ENCODE measurements around the gene RNF217. TPM values are rescaled to one million over a fixed set of nuclear protein-coding genes. Genes with fewer than 3 reads are reported as not detected.

The RNF217 gene
- total RNA-seq, 1 donor from 2014 or later, result 50.7 TPM

- Mint-ChIP-seq H3K4me3 (ENCODE audit: unreplicated experiment) (no peak overlapping the region), H3K27ac (ENCODE audit: unreplicated experiment) (peak overlapping the region; percentile 84), H3K36me3 (ENCODE audit: low read depth, unreplicated experiment) (no peaks in the 10 kb centered on the region), H3K4me1 (ENCODE audit: unreplicated experiment) (peaks cover 39% of the 10 kb centered on the region), H3K9me3 (ENCODE audit: unreplicated experiment) (no peaks in the 10 kb centered on the region), H3K27me3 (ENCODE audit: unreplicated experiment) (no peaks in the 10 kb centered on the region)
- DNase-seq (ENCODE audit: low spot score), result no peak
- no peak for TF ChIP-seq CTCF (IDR thresholded peaks at IDR 0.05; ENCODE audit: unreplicated experiment)
Observed at GRCh38 chr6:125102891-125103290, 140.7 kb downstream of the RNF217 start.

GRCh38 chr6:125104425-125104824 is 142.2 kb downstream of the RNF217 start:
- Mint-ChIP-seq H3K4me3 (ENCODE audit: unreplicated experiment) (no peak overlapping the region), H3K27ac (ENCODE audit: unreplicated experiment) (peak overlapping the region; percentile 67), H3K27me3 (ENCODE audit: unreplicated experiment) (no peaks in the 10 kb centered on the region), H3K4me1 (ENCODE audit: unreplicated experiment) (peaks cover 39% of the 10 kb centered on the region), H3K36me3 (ENCODE audit: low read depth, unreplicated experiment) (no peaks in the 10 kb centered on the region), H3K9me3 (ENCODE audit: unreplicated experiment) (no peaks in the 10 kb centered on the region)
- no peak for TF ChIP-seq CTCF (IDR thresholded peaks at IDR 0.05; ENCODE audit: unreplicated experiment)
- no peak for DNase-seq (ENCODE audit: low spot score)

GRCh38 chr6:125107048-125107447 is 144.8 kb downstream of the RNF217 start:
- DNase-seq (ENCODE audit: low spot score), result no peak

GRCh38 chr6:125107896-125108295 is 145.7 kb downstream of the RNF217 start:
- H3K9me3 Mint-ChIP-seq (ENCODE audit: unreplicated experiment), result peaks cover 8% of the 10 kb centered on the region
- peaks cover 2% of the 10 kb centered on the region for H3K27me3 Mint-ChIP-seq (ENCODE audit: unreplicated experiment)
- no peak for TF ChIP-seq CTCF (IDR thresholded peaks at IDR 0.05; ENCODE audit: unreplicated experiment)
- DNase-seq (ENCODE audit: low spot score), result no peak
- peaks cover 14% of the 10 kb centered on the region for H3K4me1 Mint-ChIP-seq (ENCODE audit: unreplicated experiment)
- H3K36me3 Mint-ChIP-seq (ENCODE audit: low read depth, unreplicated experiment), result peaks cover 17% of the 10 kb centered on the region
- H3K27ac Mint-ChIP-seq (ENCODE audit: unreplicated experiment), result no peak overlapping the region
- H3K4me3 Mint-ChIP-seq (ENCODE audit: unreplicated experiment), result no peak overlapping the region

More at GRCh38 chr6:125107048-125107447, 144.8 kb downstream of the RNF217 start:
- TF ChIP-seq CTCF (IDR thresholded peaks at IDR 0.05; ENCODE audit: unreplicated experiment), result no peak
- peaks cover 8% of the 10 kb centered on the region for H3K9me3 Mint-ChIP-seq (ENCODE audit: unreplicated experiment)
- H3K4me3 Mint-ChIP-seq (ENCODE audit: unreplicated experiment), result no peak overlapping the region
- no peak overlapping the region for H3K27ac Mint-ChIP-seq (ENCODE audit: unreplicated experiment)
- H3K36me3 Mint-ChIP-seq (ENCODE audit: low read depth, unreplicated experiment), result peaks cover 12% of the 10 kb centered on the region
- no peaks in the 10 kb centered on the region for H3K27me3 Mint-ChIP-seq (ENCODE audit: unreplicated experiment)
- peaks cover 21% of the 10 kb centered on the region for H3K4me1 Mint-ChIP-seq (ENCODE audit: unreplicated experiment)

GRCh38 chr6:125110056-125110455 is 147.8 kb downstream of the RNF217 start:
- peaks cover 8% of the 10 kb centered on the region for H3K9me3 Mint-ChIP-seq (ENCODE audit: unreplicated experiment)
- peaks cover 2% of the 10 kb centered on the region for H3K27me3 Mint-ChIP-seq (ENCODE audit: unreplicated experiment)
- H3K36me3 Mint-ChIP-seq (ENCODE audit: low read depth, unreplicated experiment), result peaks cover 17% of the 10 kb centered on the region
- peaks cover under 1% of the 10 kb centered on the region for H3K4me1 Mint-ChIP-seq (ENCODE audit: unreplicated experiment)
- no peak overlapping the region for H3K27ac Mint-ChIP-seq (ENCODE audit: unreplicated experiment)
- H3K4me3 Mint-ChIP-seq (ENCODE audit: unreplicated experiment), result no peak overlapping the region
- DNase-seq (ENCODE audit: low spot score), result no peak
- TF ChIP-seq CTCF (IDR thresholded peaks at IDR 0.05; ENCODE audit: unreplicated experiment), result no peak

Measured in endothelial cell (in vitro differentiated cells).